DMS153 treated with DMSO at 0.1 percent for 48 hours (cell line): ENCODE measurements around the gene RAX2.

ENCODE experiments used
- DNase-seq: peaks from one replicate; lab custom pipeline; 2025; ENCODE audit not compliant: unreplicated experiment; lab: John Stamatoyannopoulos, UW

The RAX2 gene

GRCh38 chr19:3733549-3734309 lies 38.3 kb downstream of the RAX2 start:
- DNase-seq, result no peak

- no peak for DNase-seq
Observed at GRCh38 chr19:3732108-3732507, 39.9 kb downstream of the RAX2 start.

- DNase-seq, result no peak
Observed at GRCh38 chr19:3730457-3730958, 41.5 kb downstream of the RAX2 start.

GRCh38 chr19:3725640-3726310 lies 46.3 kb downstream of the RAX2 start:
- no peak for DNase-seq

- no peak for DNase-seq
Observed at GRCh38 chr19:3725121-3725520, 46.9 kb downstream of the RAX2 start.

GRCh38 chr19:3723883-3724282 lies 48.1 kb downstream of the RAX2 start:
- DNase-seq, result no peak

- DNase-seq, result no peak
Observed at GRCh38 chr19:3723110-3723488, 48.9 kb downstream of the RAX2 start.

GRCh38 chr19:3722443-3723109 lies 49.5 kb downstream of the RAX2 start:
- DNase-seq, result no peak

- DNase-seq, result no peak
Observed at GRCh38 chr19:3721887-3722442, 50.1 kb downstream of the RAX2 start.

GRCh38 chr19:3721131-3721886 lies 50.7 kb downstream of the RAX2 start:
- DNase-seq, result peak; percentile 89

- no peak for DNase-seq
Observed at GRCh38 chr19:3720349-3720917, 51.6 kb downstream of the RAX2 start.

GRCh38 chr19:3719868-3720267 lies 52.2 kb downstream of the RAX2 start:
- no peak for DNase-seq
